ENCODE results near the gene CLCNKB. TPM values are rescaled to one million over a fixed set of nuclear protein-coding genes. Genes with fewer than 3 reads are reported as not detected.

The CLCNKB gene
- total and polyA plus RNA-seq, 2 of the 4 experiments (the other 2 are of a cell fraction): 0.09 TPM; not detected in 1

DNA sequence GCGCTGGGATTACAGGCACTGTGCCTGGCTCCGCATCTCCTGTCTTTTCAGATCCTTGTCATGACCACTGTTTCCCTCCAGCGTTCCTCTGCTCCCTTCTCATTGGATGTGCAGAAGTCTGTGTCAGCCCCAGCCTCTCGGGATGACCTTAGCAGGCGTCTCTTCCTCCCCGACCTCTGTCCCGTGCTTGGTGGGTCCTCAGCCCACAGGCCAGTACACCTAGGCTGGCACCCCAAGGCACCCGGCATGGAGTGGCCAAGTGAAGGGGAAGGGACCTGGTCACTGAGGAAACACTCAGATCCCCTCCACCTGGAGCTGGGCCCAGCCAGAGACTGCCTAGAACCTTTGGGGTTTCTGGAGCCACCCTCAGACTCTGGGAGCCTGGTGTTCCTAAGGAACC lies 2.4 kb upstream of the CLCNKB start:
- no peak overlapping the region for H3K9ac ChIP-seq (ENCODE audit: low read depth, low read length)
- in situ Hi-C loops (cut with MboI; ENCODE audit: low sequenced_read_pairs) (no loop called here), dilution Hi-C loops (cut with HindIII; ENCODE audit: low sequenced_read_pairs, unreplicated experiment) (no loop called here), intact Hi-C loops (cut with micrococcal nuclease) (no loop called here)
- no peak overlapping the region for H3K4ac ChIP-seq (ENCODE audit: low read depth, low read length)
- H3K18ac ChIP-seq (ENCODE audit: low read depth, low read length): no peak overlapping the region
- H3K36me3 ChIP-seq (ENCODE audit: control insufficient read depth, insufficient read depth, low read length): no peaks in the 10 kb centered on the region
- peaks cover 40% of the 10 kb centered on the region for H3K27me3 ChIP-seq (ENCODE audit: control insufficient read depth, insufficient read depth, low read length)
- H2BK120ac ChIP-seq (ENCODE audit: low read depth, low read length): no peak overlapping the region
- 67% methylated on average over 3 of the region's 8 CpGs; no CpG with 5 or more reads in 1 of the 2 experiments for whole genome bisulfite sequencing, 2 experiments (ENCODE audit: extremely low coverage in 2 of 2, insufficient read length in 1 of 2)
- H3K79me1 ChIP-seq (ENCODE audit: low read depth in 1 of 2, low read length in 2 of 2): no peaks in the 10 kb centered on the region
- TF ChIP-seq MAZ (IDR thresholded peaks at IDR 0.05; ENCODE audit: borderline replicate concordance, low read depth, low read length): no peak
- TF ChIP-seq NFE2L2 (IDR thresholded peaks at IDR 0.05; ENCODE audit: low read depth, low read length): no peak
- TF ChIP-seq SMC3 (IDR thresholded peaks at IDR 0.05; ENCODE audit: low read depth, low read length): no peak
- no peak for TF ChIP-seq POLR2A (IDR thresholded peaks at IDR 0.05; ENCODE audit: low read depth, low read length)
- no peak for TF ChIP-seq RFX5 (IDR thresholded peaks at IDR 0.05; ENCODE audit: low read depth, low read length)
- TF ChIP-seq RAD21 (IDR thresholded peaks at IDR 0.05; ENCODE audit: low read length): no peak
- TF ChIP-seq RCOR1 (IDR thresholded peaks at IDR 0.05; ENCODE audit: insufficient replicate concordance, low read length): no peak
- TF ChIP-seq CHD1 (IDR thresholded peaks at IDR 0.05; ENCODE audit: low read depth, low read length): no peak
- TF ChIP-seq, protein P1, sequence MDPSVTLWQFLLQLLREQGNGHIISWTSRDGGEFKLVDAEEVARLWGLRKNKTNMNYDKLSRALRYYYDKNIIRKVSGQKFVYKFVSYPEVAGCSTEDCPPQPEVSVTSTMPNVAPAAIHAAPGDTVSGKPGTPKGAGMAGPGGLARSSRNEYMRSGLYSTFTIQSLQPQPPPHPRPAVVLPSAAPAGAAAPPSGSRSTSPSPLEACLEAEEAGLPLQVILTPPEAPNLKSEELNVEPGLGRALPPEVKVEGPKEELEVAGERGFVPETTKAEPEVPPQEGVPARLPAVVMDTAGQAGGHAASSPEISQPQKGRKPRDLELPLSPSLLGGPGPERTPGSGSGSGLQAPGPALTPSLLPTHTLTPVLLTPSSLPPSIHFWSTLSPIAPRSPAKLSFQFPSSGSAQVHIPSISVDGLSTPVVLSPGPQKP (IDR thresholded peaks at IDR 0.05; ENCODE audit: borderline replicate concordance, low read depth, low read length): no peak
- no peak for TF ChIP-seq MAFK (IDR thresholded peaks at IDR 0.05; ENCODE audit: low read depth, low read length)
- TF ChIP-seq CEBPB (IDR thresholded peaks at IDR 0.05; ENCODE audit: low read depth, low read length): no peak
- TF ChIP-seq MXI1 (IDR thresholded peaks at IDR 0.05; ENCODE audit: borderline replicate concordance, low read depth, low read length): no peak
- H4K91ac ChIP-seq (ENCODE audit: insufficient read depth, low read depth, low read length): no peak overlapping the region
- H2BK20ac ChIP-seq (ENCODE audit: low read depth, low read length): no peak overlapping the region
- no peaks in the 10 kb centered on the region for H3K4me1 ChIP-seq (ENCODE audit: control insufficient read depth, insufficient read depth, low read length)
- no peak overlapping the region for H3K27ac ChIP-seq (ENCODE audit: insufficient read depth, low read length)
- no peak overlapping the region for H3K4me3 ChIP-seq (ENCODE audit: insufficient read depth, low read depth, low read length)
- ATAC-seq (ENCODE audit: low read depth) (no peak), DNase-seq (no peak)
- POLR2A ChIA-PET (ENCODE audit: unreplicated experiment): no interaction called here
- no peaks in the 10 kb centered on the region for H3K9me1 ChIP-seq (ENCODE audit: insufficient read depth, low read length)
- no peak overlapping the region for H2BK15ac ChIP-seq (ENCODE audit: low read depth, low read length)
- no peak overlapping the region for H3K4me2 ChIP-seq (ENCODE audit: low read depth, low read length)
- H4K8ac ChIP-seq (ENCODE audit: low read depth in 2 of 2, low read length in 2 of 2): no peak overlapping the region
- no peak overlapping the region for H4K5ac ChIP-seq (ENCODE audit: low read depth, low read length)
- H2AK9ac ChIP-seq (replicated peaks; ENCODE audit: low read depth, low read length, poor library complexity): no peak overlapping the region
- BruUV-seq (replicated peaks): no TSS peak
- no peaks in the 10 kb centered on the region for H3K9me3 ChIP-seq (ENCODE audit: control insufficient read depth, insufficient read depth, low read length)
- no peak overlapping the region for H3K56ac ChIP-seq (ENCODE audit: extremely low read depth, insufficient read depth, low read length)
- H4K20me1 ChIP-seq (ENCODE audit: insufficient read depth, low read length): no peaks in the 10 kb centered on the region
- no peak overlapping the region for H3K14ac ChIP-seq (replicated peaks; ENCODE audit: low read depth, low read length)
- CTCF ChIA-PET: no interaction called here
- H3K23ac ChIP-seq (ENCODE audit: low read depth, low read length): no peak overlapping the region
- no peak overlapping the region for H2BK5ac ChIP-seq (ENCODE audit: low read depth, low read length, poor library complexity, severe bottlenecking)
- no peak overlapping the region for H2AFZ ChIP-seq (replicated peaks; ENCODE audit: low read length, poor library complexity)
- no peak overlapping the region for H2AK5ac ChIP-seq (ENCODE audit: low read depth, low read length)
